Stimulated activated CD8-positive, alpha-beta memory T cell treated with anti-CD3 and anti-CD28 coated beads, Interleukin-4, amount 100 ng/mL, for 1 hour (primary cell): ENCODE measurements around the gene ANO2.
"Not testable (repeated sequence)": the region's sequence is repeated elsewhere in the genome, so short reads cannot be mapped to it uniquely, and the experiment has no call there.

Experiments used
- DNase-seq, 2 donors: peaks; one replicate each; pipeline ENCODE4 v3.0.0-alpha.2; 2020; ENCODE audit warnings: low read depth in 2 of 2, low spot score in 1 of 2

ANO2 gene

DNA sequence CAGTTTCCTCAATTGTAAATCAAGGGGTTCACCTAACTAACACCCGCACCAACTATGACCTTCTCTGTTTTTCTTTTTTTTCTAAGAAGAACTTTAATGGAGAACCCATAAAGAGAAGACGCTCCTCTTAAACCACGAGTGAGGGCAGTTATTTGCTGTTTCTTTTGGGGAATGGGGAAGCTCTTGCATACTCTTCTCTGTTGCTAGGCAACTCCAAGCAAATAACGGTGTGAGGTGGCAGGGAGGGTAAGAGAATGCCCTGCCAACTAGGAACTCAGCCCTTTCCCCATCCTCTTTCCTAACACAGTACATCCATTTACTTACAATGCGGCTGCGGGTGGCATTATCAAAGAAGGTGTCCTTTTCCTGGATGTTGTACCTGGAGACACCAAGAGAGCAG is 114.9 kb downstream of the ANO2 start:
- no peak for DNase-seq

DNA sequence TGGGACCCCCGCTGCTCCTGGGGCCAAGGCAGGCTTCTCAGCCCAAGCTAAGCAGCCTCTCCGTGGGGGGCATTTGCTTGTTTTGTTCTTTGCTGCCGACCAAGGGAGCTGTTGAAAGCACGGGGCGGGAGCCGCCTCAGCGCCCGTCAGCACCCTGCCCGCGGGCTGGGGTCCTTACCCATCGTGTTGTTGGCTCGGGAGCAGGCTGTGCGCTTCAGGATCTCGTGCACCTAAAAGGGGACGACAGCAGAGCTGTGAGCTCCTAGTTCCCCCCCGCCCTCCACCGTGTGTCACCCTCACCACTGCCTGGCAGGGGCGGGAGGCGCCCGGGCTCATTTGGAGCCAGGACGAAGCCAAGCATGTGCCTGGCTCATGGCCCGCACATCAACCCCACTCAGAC is 117.5 kb downstream of the ANO2 start:
- DNase-seq, result no peak

DNA sequence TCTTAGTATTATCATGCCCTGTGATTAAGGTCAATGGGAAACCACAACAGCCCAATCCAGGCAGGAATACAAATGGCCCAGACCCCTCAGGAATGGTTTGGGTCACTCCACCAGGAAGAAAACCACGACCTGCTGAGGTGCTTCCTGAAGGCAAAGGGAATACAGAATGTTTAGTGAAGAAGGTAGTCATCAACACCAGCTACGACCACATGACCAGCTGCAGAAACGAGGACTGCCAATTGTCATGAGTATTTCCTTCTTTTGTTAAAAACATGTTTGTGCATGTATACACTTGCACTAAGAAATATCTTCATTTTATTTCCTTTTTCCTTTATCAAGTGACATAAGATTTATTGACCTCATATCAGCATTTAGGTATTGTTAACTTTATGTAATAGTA is 119.3 kb downstream of the ANO2 start:
- not testable (repeated sequence) for DNase-seq

DNA sequence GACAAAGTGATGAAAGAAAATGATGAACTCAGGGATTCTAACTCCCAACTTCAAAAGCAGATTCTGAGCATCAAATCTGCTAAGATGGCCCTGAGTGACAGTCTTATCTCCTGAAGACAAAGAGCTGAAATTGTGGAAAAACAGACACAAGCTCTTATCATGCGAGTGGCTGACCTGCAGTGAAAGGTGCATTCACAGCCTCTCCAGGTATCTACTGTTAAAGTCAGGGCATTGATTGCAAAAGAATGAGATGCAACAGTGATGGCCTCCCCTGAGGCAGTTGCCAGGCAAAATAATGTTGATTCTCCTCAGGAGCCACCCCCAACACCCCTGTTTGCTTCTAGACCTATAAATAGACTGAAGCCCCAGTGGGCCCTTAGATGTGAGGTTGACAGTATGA is 126.2 kb downstream of the ANO2 start:
- not testable (repeated sequence) for DNase-seq

DNA sequence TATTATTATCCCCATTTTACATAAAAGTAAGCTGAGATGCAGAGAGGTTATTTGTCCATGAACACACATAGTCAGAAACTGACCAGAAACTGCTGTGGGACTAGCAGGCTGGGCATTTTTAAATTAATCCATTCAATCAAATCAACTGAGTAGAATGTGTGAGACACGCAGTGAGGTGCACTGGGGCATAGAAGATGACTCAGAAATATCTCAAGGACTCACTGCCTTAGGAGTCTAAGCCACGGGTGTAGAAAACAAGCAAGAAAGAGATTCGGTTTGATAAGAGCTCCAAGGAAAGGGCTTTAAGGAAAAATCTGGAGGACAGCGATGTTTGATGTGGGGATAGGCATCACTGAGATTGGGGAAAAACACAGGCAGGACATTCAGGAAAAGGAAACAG is 127.8 kb downstream of the ANO2 start:
- no peak for DNase-seq

DNA sequence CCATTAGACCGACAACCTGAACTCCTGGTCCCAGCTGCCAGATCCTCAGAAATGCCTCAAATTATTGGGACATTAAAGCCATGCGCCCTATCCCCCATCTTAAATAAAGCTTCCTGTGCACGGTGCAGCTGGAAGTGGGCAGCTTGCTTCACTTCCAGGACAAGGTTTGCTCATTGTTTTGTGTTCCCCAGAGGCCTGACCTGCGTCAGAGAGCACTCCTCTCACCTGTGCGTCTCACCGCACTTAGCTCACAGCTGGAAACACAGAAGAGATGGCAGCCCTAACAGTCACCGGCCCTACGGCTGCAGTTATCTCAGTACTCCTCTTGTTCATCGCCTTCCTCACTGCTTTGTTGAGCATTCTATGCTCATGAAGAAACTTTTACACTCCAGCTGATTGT is 135.5 kb downstream of the ANO2 start:
- DNase-seq, result no peak

DNA sequence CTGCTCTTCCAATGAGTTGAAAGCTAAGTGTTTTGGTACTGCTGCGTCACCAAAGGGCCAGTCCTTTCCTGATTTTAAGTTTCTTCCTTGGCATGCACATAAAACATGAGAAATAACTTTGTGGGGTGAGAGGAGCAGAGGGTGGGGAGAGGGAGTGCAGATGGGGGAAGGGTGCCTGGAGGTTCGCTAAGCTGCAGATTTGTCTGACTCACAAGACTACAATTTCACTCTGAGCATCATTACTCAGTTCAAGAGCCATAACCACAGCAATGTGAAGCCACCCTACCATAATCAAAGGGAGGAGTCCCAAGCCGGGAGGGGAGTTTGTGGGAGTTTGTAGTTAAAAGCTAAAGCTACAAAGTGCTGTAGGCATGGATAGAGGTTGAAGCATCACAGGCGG is 136.1 kb downstream of the ANO2 start:
- DNase-seq, result no peak

DNA sequence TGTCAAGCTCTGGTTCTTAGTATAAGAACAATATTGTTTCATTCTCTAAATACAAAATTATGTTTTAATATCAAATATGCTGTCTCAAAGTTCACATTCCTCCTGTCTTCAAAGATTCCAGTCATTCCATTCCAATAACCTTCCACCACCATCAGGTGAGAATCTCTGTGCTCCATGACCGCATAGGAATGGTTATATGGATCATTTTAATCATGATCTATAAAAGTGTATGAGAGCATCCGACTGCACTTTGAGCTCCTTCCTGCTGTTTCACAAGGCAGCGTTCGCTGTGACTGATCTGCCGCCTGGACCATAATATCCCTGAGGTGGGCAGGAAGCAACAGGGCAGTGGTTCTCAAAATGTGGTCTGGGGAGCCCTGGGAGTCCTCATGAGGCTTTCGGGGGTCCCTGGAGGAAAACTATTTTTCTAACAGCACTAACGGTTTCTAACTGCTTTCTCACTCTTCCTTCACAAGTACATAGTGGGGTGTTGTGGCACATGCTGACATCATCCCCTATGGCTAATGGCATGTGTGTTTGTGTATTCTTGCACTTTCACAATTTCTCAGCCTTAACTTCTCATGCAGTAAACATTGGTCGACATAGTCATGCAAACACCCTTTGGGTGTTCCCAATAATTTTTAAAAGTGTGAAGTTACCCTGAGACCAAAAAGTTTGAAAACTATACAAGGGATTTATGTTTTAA is 137.4 kb downstream of the ANO2 start:
- no peak for DNase-seq

DNA sequence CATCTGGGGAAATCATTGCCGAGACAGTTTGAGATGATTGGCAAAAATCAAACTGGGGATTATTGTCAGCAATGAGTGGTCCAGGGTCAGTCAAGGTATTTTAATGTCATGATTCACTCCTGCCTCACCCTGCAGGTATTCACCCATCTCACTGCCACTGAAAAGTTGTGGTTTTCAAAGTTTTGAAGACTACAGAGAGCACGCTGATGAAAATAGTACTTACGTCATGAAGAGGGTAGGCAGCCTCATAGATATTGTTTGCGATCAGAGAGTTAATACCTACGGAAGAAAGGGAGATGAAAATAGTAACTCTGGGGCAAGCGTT is 138.0 kb downstream of the ANO2 start:
- DNase-seq, result no peak

DNA sequence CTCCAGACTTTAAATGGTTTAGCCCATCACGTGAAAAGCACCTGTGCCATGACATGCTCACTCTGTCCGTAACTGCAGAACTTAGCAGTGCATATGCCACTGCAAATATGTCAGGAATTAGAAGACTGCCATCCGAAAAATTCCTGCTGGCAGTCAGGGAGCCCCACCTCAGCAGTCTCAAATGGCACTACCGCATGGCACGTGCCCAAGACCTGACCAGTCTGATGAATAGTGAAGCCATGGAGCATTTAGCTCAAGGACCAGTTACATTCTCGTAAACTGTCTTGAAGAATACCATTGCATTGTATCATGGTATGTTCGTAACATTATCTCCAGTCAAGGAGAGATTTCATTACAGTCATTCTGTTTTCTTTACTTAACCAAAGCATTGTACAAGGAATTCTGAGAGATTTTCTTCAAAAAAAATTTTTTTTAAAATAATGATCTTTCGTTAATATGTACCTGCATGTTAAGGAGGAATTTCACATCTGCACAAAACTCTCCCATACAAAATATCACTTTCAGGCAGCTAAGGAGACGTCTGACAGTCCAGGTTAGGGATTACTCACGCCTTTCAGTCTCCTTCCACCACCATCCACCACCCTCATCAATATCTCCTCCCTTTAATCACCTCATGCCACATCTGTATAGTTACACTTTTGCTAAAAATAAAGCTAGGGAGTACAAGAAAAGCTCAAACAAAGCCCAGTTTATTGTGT is 138.5 kb downstream of the ANO2 start:
- no peak for DNase-seq

DNA sequence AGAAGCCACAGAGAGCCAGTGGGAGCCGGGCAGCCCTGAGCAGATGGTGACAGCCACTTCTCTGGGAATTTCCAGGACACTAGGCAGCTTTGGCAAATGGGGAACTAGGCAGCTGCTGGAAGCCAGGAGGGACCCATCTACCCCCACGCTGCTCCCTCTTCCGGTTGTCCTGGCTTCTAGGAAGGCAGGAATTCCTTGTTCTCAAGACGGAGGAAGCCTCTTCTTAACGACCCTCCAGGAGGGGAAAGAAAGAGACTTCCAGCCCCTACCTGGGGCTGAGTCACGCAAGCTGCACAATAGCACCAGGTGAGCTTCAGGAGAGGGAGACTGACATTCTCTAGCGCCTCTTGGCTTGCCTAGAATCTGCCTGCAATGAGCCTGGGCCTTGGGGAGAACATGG is 141.5 kb downstream of the ANO2 start:
- DNase-seq, result no peak

DNA sequence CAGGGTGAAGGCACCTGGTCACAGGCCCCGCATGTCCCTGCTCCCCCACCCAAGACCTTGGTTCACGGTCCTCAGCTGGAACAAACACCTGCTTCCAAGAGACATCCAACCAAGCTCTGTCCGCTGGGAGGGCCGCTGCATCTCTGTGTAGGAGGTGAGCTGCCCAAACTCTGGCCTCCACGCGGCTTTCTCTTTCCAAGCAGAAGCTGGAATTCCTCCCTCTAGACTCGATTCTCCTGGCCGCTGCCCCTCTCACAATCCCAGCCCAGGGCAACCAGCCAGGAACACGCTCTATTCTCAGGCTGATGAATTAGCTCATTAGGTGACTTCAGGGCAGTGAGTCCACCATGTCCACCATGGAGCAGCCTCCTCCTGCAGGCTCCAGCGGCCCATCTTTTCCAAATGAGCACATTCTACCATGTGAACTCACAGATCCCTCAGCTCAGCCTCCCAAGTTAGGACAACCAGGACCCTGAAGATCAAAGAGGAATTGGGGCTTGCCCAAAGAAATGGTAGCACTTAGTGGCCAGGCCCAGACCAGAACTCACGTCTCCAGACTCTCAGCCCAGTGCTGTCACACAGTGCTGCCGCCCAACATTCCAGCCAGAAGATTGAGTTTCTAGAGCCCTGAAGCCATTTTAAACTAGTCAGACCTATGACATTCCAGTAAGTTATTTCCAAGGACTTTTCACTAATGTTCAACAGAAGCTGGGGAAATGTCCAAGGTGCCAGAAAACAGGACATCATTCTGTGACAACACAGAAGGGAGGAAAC is 146.6 kb downstream of the ANO2 start:
- DNase-seq, result no peak

DNA sequence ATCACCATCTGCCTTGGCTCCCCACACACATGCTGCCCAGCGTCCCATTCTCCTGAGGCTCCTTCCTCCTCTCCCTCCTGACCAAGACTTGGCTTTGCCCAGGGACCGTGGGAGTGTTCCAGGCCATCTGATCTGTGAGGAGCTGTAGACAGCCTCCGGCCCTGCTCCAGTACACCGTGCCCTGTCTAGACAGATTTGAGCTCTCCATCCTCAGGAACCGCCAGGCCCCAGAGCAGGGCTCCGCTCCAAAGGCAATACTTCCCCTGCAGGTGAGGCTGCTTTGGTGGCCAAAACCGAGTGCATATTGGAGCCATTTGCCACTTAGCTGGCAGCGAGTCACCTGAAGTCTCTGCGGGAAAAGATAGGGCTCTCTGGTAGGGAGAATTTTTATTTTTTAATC is 147.4 kb downstream of the ANO2 start:
- DNase-seq, result no peak

DNA sequence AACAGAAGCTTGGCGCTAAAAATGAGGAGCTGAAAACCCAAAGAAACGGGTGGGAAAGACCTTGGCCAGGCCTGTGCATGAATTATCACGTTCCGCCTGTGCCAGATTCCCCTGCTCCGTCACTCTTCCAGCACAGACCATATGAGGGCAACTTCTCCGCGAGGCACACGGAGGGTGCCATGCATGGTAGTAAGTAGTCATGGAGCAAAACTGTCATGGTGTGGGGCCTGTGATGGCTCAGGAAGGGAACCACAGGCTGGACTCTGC is 148.2 kb downstream of the ANO2 start:
- no peak for DNase-seq

DNA sequence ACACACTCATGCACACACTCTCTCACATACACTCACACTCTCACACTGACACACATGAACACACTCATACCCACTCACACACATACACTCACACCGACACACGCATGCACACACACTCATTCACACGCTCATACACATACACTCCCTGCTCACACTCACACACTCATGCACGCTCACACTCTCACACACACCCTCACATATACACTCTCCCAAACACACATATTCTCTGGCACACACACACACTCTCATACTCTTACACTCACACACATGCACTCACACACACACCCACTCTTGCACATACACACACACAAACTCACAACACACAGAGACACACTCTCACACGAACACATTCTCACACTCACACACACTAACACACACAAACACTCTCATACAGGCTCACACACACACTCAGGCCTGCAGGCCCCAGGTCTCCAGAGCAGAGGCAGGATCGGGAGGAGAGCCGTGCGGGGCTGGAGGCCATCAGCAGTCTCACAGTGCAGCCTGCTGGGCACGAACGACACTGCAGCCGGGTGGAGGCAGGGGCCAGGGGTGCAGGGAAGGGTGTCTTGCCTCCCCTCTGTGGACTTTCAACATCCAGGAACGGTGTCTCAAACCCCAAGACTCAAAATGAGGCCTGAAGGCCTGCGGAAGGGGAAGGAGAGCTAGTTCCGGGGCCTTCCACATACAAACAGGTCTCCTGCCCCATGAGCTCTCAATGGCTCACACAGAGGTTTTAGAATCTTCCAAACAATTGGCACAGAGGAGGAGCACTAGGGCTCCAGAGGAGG is 148.7 kb downstream of the ANO2 start:
- DNase-seq, result no peak

DNA sequence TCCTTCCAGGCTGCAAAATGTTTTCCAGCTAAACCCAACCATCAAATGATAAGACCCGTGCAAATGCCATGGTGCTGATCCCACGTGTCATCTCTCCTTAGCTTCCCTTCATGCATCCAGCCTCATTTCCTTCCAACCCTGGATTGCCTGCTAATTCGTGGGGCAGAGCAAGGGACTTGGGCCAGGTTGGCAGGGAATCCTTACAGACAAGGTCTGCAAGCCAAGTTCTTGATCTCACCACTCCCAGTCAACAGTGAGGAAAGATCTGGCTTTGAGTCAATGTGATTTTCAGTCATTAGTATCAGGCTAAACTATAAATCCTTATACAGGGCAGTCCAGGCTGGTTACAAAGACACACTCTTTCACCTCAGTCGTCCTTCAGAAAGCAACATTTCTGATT is 150.9 kb downstream of the ANO2 start:
- DNase-seq, result no peak

DNA sequence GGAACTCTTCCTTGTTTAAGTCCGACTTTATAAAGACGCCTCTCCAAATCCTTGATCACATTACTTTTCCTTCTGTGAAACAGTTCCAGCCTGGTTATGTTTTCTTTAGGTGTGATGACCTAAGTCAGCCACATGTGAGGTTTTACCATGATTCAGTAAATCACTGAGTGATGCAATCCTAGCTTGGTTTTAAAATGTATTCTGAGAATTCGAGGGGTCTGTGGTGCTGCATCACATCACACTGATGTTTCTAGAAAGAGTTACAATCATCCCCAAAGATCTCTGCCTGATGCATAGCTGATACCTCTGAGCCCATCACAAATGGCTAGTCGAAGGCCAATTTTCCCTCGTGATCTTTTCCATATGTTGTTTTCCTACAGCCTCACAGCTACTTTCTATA is 152.7 kb downstream of the ANO2 start:
- no peak for DNase-seq

DNA sequence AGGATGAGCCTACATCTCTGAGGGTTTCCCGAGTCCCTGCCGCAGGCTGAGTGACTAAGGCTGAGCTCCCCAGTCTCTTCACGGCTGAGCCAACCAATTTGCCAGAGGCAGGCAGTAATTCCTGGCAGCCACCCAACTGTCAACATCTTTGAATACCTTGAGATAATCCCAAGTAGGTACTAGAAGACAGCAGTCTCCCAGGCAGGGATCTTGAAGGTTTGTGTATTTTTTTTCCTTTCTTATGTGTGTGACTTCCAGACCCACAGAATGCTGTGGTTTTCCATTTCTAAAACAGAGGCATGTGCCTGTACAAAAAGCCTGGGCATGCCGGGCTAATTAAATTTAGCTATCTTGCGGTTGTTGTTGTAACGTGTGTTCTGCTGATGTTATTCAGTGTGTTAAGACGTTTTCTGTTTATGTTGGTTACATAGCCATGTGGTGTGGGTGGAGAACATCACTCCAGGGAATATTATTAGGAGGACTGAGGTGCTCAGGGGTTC is 155.5 kb downstream of the ANO2 start:
- DNase-seq, result no peak

DNA sequence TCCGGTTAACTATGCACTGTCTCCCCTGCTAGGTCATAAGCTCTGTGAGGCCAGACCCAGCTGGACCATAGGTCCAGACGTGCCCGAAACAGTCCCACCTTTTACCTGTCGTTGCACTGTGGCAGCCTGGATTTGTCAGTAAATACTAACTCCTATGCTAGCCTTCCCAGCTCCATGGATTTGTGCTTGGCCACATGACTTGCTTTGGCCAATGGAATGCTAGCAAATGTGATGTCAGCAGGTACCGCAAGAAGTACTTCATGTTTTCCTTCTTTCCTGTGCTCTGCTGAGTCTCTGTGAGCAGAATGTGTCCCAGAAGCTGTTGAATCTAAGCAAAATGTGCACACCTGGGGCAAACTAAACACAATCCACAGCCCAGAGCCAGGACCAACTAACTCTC is 157.2 kb downstream of the ANO2 start:
- DNase-seq, result no peak

DNA sequence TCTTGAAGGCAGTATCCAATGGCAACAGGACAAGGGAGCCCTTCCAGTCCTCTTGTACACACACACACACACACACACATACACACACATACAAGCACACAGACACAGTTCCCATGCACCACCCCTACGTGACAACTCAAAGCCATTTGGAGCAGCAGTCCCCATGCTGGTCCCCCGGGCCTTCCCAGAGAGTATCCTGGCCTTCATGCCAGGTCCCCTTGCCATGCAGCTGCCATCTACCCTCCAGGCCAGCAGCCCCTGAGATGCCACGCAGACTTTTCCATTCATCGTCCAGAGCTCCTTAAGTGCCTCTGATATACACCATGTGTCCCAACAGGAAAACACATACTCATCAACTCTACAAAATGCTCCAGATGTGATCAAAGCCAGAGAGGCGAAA is 159.5 kb downstream of the ANO2 start:
- DNase-seq, result no peak

DNA sequence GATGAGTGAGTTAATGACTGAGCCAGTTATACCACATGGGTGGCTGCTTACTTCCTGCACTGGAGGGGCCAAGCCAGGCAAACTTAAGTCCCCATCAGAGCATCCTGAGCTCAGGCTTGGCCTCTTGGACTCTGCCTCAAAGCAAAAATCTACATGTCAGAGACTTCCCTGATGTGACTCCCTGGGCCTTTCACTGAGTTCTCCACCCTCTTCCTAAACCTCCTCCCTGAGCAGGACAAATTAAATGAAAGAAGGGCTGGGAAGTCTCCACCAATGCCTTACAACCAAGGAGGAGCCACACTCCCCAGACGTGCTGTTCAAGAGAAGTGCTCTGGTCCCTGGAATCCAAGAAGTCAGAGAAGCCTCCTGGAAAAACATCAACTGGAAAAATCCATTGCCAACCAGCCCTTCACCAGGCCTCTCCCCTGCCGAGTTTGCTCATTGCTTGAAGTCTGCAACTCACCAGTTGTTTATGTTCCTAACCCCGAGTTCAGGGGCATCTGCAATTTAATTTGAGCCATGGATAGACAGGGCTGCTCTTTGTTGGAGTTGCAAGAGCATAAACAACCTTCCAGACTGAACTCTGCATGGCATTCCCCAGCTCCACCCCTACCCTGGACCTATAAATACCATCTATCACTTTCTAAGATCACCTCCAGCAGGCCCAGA is 160.5 kb downstream of the ANO2 start:
- no peak for DNase-seq
